SK-N-MC (cell line): ENCODE data around the gene TLNRD1.

Experiments used
- DNase-seq: peaks from one replicate; pipeline ENCODE4 v3.0.0-alpha.2; 2011; ENCODE audit warnings: low read depth, low spot score
- H3K27ac ChIP-seq: fragments of 200-600 bp; sonication (generic); 2 replicates; pipeline ENCODE4 v1.5.1; 2016; ENCODE audit warnings: mixed run types
- H3K36me3 ChIP-seq: fragments of 200-600 bp; sonication (generic); 2 replicates; pipeline ENCODE4 v1.6.1; 2017; ENCODE audit warnings: antibody characterized with exemption, low read length, mixed read lengths; ENCODE audit not compliant: insufficient read depth
- H3K4me3 ChIP-seq: fragments of 200-600 bp; sonication (generic); 2 replicates; pipeline ENCODE4 v1.5.1; 2016
- H3K9ac ChIP-seq: fragments of 200-600 bp; sonication (generic); 2 replicates; pipeline ENCODE4 v1.8.0; 2017; ENCODE audit warnings: mixed run types, mixed read lengths; ENCODE audit not compliant: insufficient read length
- H3K9me3 ChIP-seq: fragments of 200-600 bp; sonication (generic); 2 replicates; pipeline ENCODE4 v1.6.1; 2017; ENCODE audit warnings: low read depth, mild to moderate bottlenecking, antibody characterized with exemption, low read length, moderate library complexity, mixed read lengths
- EZH2 ChIP-seq: fragments of 200-600 bp; sonication (generic); IDR thresholded peaks from one replicate; pipeline ENCODE4 v1.6.1; 2017; ENCODE audit warnings: antibody characterized with exemption
- FOXP2 ChIP-seq: optimal IDR thresholded peaks from 2 replicates; pipeline ENCODE3; 2011; ENCODE audit warnings: mild to moderate bottlenecking, moderate library complexity; ENCODE audit not compliant: insufficient read depth; ENCODE audit errors: extremely low read length, control extremely low read depth
- POLR2AphosphoS5 ChIP-seq: IDR thresholded peaks from 2 replicates; pipeline ENCODE4 v1.6.1; 2012; ENCODE audit warnings: mild to moderate bottlenecking, low read depth, low read length, borderline replicate concordance

The TLNRD1 gene

DNA sequence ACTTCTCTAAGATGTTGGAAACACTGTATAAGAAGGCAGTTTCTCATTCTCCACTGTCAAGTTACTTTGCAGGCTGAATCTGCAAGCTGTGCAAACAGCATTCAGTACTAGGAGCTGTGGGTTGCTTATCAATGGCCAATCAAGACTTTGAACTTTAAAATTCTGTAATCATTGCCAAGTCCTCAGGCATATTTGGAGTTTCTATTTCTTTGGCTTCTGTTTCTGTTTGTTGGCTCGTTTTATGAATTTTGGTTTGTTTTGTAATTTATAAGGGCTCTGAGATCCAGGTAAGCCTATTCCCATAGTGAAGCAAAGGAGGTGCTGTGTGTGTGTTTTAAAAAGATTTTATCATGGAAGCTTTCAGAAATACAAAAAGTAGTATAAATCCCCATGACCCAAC is 32.1 kb downstream of the TLNRD1 start:
- Histone ChIP-seq H3K27ac (no peak overlapping the region), H3K36me3 (no peaks in the 10 kb centered on the region), H3K9me3 (no peaks in the 10 kb centered on the region; the same call in 1 of the 2 replicates), H3K4me3 (no peak overlapping the region), H3K9ac (no peak overlapping the region)
- TF ChIP-seq EZH2 = no peak
- no peak for TF ChIP-seq POLR2AphosphoS5
- TF ChIP-seq FOXP2 = no peak
- DNase-seq = no peak

DNA sequence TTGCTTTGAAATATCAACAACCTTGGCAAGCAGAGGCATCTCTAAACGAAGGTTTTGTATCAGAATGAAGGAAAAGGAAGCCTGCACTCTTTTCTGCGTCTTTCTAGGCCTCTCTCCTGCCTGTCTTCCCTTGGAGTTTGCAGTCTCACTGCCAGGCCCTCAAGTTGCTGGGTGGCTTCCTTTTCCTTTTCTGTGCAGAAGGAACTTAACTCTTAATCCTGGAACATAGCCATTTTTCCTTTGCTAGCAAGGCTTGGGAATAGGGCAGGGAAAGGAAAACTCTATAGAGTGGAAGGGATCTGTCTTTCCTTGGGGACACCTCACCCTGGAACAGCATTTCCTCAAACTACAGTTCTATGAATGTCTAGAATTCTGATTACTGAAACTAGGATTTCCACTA is 32.8 kb downstream of the TLNRD1 start:
- Histone ChIP-seq H3K4me3 (no peak overlapping the region), H3K9ac (no peak overlapping the region), H3K36me3 (no peaks in the 10 kb centered on the region), H3K9me3 (no peaks in the 10 kb centered on the region; the same call in 1 of the 2 replicates), H3K27ac (no peak overlapping the region)
- TF ChIP-seq POLR2AphosphoS5 (no peak), EZH2 (no peak), FOXP2 (no peak)
- no peak for DNase-seq

DNA sequence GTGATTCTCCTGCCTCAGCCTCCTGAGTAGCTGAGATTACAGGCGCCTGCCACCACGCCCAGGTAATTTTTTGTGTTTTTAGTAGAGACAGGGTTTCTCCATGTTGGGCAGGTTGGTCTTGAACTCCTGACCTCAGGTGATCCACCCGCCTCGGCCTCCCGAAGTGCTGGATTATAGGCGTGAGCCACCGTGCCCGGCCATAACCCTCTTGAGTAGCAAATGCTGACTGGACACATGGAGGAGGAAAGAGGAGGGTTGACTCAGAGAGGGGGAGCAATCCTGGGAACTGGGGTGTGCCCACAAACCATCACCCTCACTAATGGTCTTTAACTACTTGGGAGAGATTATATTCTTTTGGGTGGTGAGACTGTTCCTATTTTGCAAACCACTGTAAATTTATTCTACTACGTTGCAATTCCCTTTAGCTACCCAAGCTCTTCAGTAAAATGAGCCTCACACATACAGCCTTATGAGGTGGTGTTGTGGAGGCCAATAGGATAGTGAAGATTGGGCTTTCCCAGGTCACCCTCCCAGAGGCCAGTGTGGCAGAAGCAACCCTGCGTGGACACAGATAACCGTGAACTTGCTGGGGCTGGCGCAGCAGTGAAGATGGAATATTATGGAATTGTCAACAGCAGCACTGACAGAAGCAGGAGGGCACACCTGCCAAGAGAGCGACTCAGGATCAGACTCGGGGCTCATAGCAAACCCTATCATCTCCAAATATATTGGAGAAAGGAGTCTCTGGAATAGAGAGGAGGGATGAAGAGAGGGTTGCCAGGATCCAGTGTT is 37.4 kb downstream of the TLNRD1 start:
- H3K4me3 ChIP-seq = no peak overlapping the region
- no peak for DNase-seq
- no peak overlapping the region for H3K9ac ChIP-seq
- H3K27ac ChIP-seq = no peak overlapping the region
- TF ChIP-seq POLR2AphosphoS5 (no peak), EZH2 (no peak)
- H3K9me3 ChIP-seq = no peaks in the 10 kb centered on the region
- no peaks in the 10 kb centered on the region for H3K36me3 ChIP-seq

DNA sequence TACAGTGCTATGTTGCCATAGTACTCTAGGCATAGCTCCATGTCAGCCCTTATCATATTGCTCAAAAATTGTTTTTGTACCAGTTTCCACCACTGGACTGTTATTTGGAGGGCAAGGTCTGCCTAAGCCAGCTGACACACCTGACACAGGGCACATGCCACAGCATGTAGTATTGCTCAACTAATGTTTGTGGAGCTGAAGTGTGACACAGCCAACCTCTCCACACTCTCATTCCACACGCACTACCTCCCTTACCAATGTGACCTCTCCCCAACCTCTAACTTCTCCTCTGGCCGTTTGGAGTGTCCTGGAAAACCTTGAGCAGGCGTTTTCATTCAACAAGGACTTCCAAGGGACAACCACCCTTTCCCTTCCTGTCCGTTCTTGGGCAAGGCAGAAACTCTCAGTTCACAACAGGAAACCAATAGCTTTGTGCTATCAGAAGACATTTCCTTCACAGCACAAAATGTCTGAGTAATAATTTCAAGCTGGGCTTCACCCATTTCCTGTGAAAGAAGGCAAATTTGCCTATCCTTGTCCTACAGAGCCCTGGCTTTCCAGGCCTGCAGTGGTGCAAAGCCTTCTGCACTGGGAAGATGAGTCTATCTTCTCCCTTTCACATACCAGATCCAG is 38.4 kb downstream of the TLNRD1 start:
- DNase-seq = no peak
- TF ChIP-seq POLR2AphosphoS5 = no peak
- no peak for TF ChIP-seq EZH2
- no peak for TF ChIP-seq FOXP2
- Histone ChIP-seq H3K9ac (no peak overlapping the region), H3K36me3 (no peaks in the 10 kb centered on the region), H3K9me3 (no peaks in the 10 kb centered on the region), H3K4me3 (no peak overlapping the region), H3K27ac (no peak overlapping the region)

DNA sequence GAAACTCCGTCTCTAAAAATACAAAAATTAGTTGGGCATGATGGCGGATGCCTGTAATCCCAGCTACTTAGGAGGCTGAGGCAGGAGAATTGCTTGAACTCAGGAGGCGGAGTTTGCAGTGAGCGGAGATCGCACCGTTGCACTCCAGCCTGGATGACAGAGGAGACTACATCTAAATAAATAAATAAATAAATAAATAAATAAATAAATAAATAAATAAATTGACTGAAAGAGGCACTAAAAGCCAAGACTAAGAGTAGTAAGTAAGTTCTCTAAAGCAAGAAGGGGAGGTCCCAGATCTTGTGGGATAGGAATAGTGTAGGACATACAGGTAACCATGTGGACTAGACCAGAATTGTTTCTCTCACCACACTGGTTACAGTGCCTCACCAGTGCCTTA is 40.0 kb downstream of the TLNRD1 start:
- Histone ChIP-seq H3K9me3 (no peaks in the 10 kb centered on the region), H3K4me3 (no peak overlapping the region), H3K36me3 (no peaks in the 10 kb centered on the region), H3K27ac (no peak overlapping the region), H3K9ac (no peak overlapping the region)
- TF ChIP-seq POLR2AphosphoS5 (no peak), EZH2 (no peak), FOXP2 (no peak)
- DNase-seq = no peak

DNA sequence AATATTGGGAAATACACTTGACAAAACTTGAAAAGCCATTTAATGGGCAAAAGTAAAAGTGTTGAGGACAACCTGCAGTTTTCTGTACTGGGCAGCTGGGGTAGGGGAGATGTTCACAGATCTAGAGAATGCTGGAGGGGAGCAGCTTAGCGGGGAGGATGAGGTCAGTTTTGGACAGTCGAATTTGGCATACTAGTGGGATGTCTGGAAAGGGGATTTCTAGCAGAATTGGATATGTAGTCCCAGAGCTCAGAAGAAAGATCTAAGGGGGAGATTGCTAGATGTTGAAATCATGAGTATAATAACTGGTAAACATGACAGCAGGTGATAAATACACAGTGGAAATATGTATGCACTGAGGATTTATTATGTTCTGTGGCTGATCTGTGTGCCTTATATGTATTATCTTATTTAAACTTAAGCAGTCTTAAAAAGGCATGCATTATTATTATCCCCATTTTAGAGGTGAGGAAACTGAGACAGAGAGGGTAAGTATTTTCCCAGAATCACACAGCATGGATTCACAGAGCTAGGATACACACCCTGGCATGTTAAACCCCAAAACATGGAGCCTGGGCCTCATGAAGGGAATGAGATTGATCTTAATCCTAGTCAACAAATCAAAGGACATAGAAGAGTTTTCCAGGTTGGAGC is 42.7 kb downstream of the TLNRD1 start:
- Histone ChIP-seq H3K36me3 (no peaks in the 10 kb centered on the region), H3K9me3 (no peaks in the 10 kb centered on the region), H3K4me3 (no peak overlapping the region), H3K9ac (no peak overlapping the region), H3K27ac (no peak overlapping the region)
- no peak for DNase-seq
- TF ChIP-seq POLR2AphosphoS5 (no peak), EZH2 (no peak), FOXP2 (no peak)

DNA sequence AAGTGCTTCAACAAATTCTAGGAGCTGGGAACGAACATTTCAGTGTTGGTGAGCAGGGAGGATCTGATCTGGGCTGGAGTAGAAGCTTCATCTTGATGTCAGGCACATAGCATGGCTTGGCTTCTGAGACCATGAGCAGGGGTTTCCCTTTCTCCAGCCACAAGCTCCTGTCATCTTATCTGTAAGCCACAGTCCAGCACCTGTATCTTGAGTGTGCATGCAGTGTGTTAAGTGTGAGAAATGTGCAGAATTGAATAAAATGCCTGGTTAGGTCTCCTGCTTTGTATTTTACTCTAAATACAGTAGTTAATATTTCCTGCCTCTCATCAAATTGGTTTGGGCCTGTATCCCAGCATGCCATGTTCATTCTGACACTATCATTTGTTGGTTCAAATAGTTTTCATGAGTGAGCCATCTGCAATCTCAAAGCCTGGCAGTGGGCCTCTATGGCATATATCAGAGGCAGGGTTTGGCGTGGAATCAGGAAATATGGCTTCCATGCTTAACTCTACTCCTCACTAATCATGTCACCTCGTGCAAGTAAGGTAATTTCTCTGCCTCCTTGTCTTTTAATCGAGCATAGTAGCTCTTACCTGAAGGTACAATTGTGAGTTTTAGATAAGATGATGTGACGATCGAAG is 43.3 kb downstream of the TLNRD1 start:
- Histone ChIP-seq H3K4me3 (no peak overlapping the region), H3K9ac (no peak overlapping the region), H3K27ac (no peak overlapping the region), H3K36me3 (no peaks in the 10 kb centered on the region), H3K9me3 (no peaks in the 10 kb centered on the region)
- TF ChIP-seq FOXP2 (no peak), POLR2AphosphoS5 (no peak), EZH2 (no peak)
- no peak for DNase-seq

DNA sequence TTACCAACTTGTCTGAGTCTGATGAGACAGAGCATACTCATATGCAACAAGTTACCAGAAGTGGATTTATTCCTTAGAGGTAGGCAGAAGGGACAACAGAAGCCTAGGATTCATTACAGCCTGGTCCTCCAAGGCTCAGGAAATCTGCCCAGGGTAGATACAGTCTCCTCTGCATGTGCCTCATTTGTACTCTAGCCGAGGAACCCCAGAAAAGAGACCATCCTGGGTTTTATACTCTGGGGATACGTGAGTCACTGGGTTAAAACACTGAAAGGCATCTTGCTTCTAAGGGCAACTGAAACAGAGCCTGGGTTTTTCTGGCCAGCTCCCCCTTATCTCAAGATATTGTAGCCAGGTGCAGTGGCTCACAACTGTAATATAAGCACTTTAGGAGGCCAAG is 45.6 kb downstream of the TLNRD1 start:
- TF ChIP-seq POLR2AphosphoS5 = no peak
- H3K36me3 ChIP-seq = no peaks in the 10 kb centered on the region
- H3K9me3 ChIP-seq = no peaks in the 10 kb centered on the region
- no peak overlapping the region for H3K4me3 ChIP-seq
- H3K27ac ChIP-seq = no peak overlapping the region
- no peak overlapping the region for H3K9ac ChIP-seq
- no peak for DNase-seq
